ENCODE results near the gene TMEM203.

TMEM203 gene

GRCh38 chr9:137193771-137194170, 11.7 kb downstream of the TMEM203 start:
- no peak for FAIRE-seq

GRCh38 chr9:137192859-137193258, 12.6 kb downstream of the TMEM203 start:
- FAIRE-seq: no peak

GRCh38 chr9:137192448-137192780, 13.0 kb downstream of the TMEM203 start:
- no peak for FAIRE-seq

- FAIRE-seq: no peak
Measured at GRCh38 chr9:137191691-137192447, 13.6 kb downstream of the TMEM203 start.

- no peak for FAIRE-seq
Measured at GRCh38 chr9:137191245-137191644, 14.2 kb downstream of the TMEM203 start.

GRCh38 chr9:137190315-137190856, 15.1 kb downstream of the TMEM203 start:
- no peak for FAIRE-seq

- no peak for FAIRE-seq
Measured at GRCh38 chr9:137189297-137190295, 15.9 kb downstream of the TMEM203 start.

GRCh38 chr9:137188490-137189296, 16.8 kb downstream of the TMEM203 start, which contains the start of the genes ANAPC2 and SSNA1:
Gene ANAPC2 (minus strand): TSS chr9:137188560. CDS start chr9:137188532, 28 bp downstream.
Gene SSNA1 (plus strand): TSS chr9:137188676. CDS start chr9:137188727, 51 bp downstream.
- no peak for FAIRE-seq

GRCh38 chr9:137188086-137188489, 17.4 kb downstream of the TMEM203 start:
- FAIRE-seq: no peak

- FAIRE-seq: no peak
Measured at GRCh38 chr9:137187386-137187785, 18.1 kb downstream of the TMEM203 start.

- no peak for FAIRE-seq
Measured at GRCh38 chr9:137186385-137186784, 19.1 kb downstream of the TMEM203 start.

GRCh38 chr9:137185921-137186320, 19.5 kb downstream of the TMEM203 start:
- FAIRE-seq: no peak

GRCh38 chr9:137184881-137185660, 20.4 kb downstream of the TMEM203 start:
- no peak for FAIRE-seq

- FAIRE-seq: no peak
Measured at GRCh38 chr9:137183980-137184595, 21.4 kb downstream of the TMEM203 start.

GRCh38 chr9:137182836-137183235, 22.6 kb downstream of the TMEM203 start:
- FAIRE-seq: no peak

GRCh38 chr9:137181680-137182079, 23.8 kb downstream of the TMEM203 start:
- no peak for FAIRE-seq

- no peak for FAIRE-seq
Measured at GRCh38 chr9:137180491-137180890, 25.0 kb downstream of the TMEM203 start.

GRCh38 chr9:137179761-137180160, 25.7 kb downstream of the TMEM203 start:
- FAIRE-seq: no peak

- FAIRE-seq: no peak
Measured at GRCh38 chr9:137178939-137179630, 26.4 kb downstream of the TMEM203 start.

GRCh38 chr9:137178201-137178938, 27.1 kb downstream of the TMEM203 start:
- no peak for FAIRE-seq

Data from G401.6 (cell line).